GM18508 (cell line): ENCODE results near the gene FGFR2.

Experiments
- ATAC-seq: cut with Tn5 transposase; IDR thresholded peaks from one replicate; pipeline ENCODE4 v1.9.1; 2021; ENCODE audit warnings: moderate number of reproducible peaks; ENCODE audit not compliant: insufficient read depth, unreplicated experiment

Gene FGFR2

DNA sequence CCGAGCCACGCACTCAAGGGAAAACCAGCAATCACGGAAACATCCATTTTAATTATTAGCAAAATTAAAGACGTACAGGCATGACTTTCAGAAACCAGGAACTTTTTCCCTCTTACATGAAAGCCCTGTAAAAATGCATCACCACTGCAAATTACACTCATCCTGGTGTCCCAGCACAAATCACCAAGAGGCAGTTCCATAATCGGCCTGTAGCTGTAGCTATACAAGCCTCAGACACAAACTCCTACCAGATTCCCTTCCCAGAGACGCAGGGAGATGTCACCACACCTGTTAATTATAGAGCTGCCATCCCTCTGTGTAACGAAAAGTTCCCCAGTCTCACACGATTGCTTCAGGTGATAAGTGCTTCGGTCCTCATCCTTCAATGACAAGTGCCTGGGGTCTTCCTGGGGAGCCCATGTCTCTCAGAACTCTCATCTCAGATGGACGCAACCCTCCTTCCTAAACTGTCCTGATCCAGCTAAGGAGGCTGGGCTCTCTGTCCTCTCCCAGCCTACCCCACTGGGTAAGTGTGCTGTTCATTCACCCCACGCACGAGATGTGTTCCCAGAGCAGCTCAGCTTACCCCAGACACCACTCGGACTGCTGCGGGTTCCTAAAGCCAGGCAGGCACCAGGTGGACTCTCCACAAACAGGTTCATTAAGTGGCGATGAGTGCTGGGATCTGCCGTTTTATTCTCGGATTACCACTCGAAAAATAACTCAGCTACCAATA, 5.9 kb downstream of the FGFR2 start:
- no peak for ATAC-seq

- ATAC-seq: no peak
Observed at GRCh38 chr10:121591186-121591585, 7.1 kb downstream of the FGFR2 start.

DNA sequence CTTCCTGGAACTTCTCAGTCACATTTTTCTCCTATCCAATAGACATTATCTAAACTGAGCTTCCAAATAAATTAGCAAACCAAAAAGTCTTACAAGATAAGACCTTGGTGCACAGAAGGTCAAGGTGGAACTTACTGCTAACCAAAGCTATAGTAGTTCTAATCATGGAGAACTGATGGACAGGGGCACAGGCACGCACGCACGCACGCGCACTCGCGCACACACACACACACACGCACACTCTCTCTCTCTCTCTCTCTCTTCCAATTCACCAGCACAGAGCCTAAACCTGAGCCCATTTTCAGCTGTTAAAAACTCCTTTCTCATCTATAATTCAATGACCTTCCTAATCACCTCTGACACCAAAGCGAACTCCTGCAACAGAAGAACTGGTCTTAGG, 7.5 kb downstream of the FGFR2 start:
- no peak for ATAC-seq

DNA sequence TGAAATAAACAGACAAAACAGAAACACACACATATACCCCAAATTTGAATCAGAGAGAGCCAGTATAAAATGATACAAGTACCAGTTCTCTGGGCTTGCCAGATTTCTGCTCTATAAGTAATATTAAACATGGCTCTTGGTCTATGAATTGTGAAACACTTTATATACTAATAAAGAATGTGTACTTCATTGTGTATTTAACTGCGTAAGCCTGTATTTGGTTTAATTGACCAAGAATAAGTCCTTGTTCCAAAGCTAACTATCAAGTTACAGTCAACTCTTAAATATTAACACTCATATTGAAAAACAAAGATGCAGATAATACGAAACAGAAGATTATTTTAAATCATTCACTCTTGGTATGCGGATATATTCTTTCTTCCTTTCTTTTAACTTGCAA, 8.7 kb downstream of the FGFR2 start:
- no peak for ATAC-seq

- no peak for ATAC-seq
Observed at GRCh38 chr10:121583857-121584256, 14.4 kb downstream of the FGFR2 start.

GRCh38 chr10:121583258-121583657, 15.0 kb downstream of the FGFR2 start:
- ATAC-seq: no peak

GRCh38 chr10:121580276-121581116, 17.7 kb downstream of the FGFR2 start:
- ATAC-seq: no peak

DNA sequence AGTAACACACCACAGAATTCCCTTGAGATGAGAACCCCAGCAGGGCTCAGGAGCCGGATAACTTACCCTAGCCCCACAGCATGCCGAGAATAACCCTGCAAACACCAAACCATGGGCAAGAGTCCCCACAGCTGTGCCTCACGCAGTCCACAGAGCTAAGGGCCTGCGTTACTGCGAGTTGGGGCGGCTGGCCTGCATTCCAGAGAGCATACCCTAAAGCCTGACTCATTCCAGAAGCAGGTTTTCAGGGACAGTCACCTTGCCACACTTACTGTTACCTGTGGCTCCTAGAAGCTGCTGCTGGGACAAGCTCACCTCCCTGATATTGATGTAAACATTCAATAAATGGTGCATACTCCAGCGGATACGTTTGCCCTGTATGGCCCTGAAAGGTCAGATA, 18.6 kb downstream of the FGFR2 start:
- ATAC-seq: no peak

DNA sequence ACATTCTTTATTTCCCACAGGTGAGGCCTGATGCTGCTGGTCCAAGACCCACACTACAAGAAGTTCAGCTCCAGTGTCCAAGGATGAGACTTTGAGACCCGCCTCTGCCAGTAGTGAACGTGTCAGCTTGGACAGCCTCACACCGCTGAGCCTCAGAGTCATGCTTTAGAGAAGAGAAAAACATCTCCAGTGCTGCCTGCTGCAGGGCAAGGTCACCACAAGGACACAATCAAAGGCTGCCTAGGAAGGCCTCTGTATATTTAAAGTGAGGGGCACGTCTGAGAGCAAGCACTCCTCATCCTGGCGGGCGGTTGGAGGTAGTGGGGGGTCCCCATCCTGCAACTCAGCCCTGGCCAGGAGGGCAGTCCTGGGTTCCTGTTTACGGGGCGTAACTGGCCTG, 19.3 kb downstream of the FGFR2 start:
- no peak for ATAC-seq

DNA sequence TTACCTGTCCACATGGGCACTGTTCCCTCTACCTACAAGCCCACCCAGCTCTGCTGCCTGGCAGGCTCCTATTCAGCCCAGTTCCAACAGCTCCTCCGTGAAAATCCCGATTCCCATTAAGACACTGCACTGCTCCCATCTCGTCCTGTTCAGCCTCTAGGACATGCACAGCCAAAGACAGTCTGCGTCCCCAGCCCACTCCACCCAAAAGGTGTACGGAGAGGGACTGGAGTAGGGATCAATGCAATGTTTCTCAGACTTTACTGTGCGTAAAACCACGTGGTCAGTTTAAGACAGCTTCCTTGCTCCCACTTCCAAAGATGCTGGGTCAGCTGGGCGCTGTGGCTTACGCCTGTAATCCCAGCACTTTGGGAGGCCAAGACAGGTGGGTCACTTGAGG, 19.9 kb downstream of the FGFR2 start:
- ATAC-seq: no peak

DNA sequence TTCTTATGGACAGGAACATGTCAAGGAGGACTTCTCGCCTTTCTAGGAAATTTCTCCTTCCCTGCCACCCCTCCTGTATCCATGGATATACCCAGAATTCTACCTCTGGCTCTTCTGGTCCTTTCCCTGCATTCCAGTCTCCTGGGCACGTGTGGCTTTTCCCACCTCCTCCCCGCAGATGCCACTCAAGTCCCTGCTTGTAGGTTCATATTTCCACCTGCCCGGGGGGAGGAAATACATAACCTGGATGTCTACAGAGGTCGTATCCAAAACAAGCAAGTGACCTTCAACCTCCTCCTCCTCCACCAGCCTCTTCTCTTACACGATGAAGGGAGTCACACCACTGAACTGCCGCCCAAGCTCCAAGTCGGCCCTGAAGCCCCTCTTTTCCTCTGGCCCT, 20.7 kb downstream of the FGFR2 start:
- no peak for ATAC-seq

DNA sequence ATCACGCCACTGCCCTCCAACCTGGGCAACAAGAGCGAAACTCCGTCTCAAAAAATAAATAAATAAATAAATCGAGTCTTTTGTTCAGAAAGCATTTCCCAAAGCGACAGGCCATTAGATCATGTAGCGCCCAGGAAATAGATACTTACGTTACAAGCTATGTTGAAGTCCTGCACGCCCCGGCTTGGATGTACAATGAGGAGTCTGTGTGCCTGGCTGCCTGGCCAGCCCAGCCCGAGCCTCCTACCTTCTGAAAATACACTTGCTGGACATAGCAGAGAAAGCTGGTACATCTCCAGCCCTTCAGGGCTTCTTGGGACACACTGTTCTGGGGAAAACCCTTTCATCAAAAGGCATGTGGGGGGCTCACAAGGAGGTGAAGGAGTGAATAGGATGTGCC, 22.1 kb downstream of the FGFR2 start:
- no peak for ATAC-seq

DNA sequence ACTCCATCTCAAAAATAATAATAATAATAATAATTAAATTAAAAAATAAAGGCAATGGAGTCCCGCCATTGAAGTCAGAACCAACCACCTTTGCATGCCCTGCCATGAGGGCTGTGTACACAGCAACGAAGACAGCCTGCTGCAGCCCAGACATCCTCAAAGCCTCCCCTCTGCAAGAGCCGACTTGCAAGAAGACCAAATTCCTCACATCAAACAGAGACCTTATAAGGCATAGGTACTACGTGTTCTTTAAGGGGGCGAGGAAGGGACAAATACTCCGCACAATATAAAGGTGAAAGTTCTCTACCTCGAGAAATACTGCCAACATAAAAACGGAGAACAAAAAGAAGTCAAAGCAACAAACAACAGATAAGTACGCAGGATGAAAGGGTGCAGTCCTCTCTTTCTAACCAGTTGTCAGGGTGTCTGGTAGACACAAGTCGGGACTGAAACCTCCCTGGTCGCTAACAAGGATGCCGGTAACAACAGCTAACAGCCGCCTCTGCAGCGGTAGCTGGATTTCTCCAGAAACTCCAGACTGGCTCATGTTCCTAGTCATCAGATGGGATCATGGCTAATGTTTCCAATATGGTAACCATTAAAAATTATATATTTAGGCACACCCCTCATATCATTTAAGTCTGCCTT, 23.6 kb downstream of the FGFR2 start:
- ATAC-seq: no peak

DNA sequence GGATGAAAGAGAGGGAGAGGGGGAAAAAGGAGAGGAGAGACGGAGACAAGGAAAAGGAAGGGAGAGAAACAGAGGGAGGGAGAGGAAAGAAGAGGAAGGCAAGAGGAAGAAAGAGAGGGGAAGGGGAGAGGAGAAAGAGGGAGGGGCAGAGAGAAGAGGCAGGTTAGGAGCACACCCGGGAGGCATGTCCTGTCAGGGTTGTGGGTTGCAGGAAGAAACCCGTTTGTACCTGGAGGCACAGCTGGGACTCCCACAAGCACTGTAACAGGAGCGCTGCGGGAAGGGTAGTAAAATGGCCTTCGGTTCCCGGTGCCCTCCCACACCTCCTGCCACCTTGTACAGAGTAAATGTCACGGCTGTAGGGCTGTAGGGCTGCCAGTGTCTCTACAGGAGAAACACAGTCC, 24.7 kb downstream of the FGFR2 start:
- ATAC-seq: no peak

DNA sequence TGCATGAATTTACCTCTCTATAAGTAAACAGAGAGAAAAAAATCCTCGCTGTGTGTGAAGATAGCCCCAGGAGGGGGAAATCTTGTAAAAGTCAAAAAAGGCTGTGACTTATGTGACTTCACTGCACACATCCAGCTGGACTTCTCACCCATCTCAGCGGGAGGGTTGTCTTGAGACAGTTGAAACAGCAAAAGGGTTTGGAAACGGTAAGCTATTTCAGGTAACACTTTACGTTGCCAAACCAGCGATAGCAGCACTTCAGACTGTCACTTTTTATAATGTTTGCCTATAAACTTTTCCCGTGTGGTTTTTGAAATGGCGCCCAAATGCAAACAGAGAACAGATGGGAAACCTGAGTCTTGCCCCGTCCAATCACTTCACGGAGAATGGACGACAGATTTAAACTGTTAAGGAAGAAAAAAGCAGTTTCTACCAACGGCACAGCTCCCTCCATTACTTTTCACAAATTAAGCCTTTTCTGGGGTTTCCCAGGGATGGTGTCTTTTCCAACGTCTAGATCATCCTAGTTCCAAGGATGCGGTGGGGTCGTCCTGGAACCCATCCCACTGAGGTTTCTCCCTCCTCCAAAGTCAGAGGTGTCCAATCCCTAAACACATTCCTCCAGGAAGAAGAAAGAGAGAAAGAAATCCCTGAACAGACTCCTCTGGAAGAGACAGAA, 25.2 kb downstream of the FGFR2 start:
- no peak for ATAC-seq

DNA sequence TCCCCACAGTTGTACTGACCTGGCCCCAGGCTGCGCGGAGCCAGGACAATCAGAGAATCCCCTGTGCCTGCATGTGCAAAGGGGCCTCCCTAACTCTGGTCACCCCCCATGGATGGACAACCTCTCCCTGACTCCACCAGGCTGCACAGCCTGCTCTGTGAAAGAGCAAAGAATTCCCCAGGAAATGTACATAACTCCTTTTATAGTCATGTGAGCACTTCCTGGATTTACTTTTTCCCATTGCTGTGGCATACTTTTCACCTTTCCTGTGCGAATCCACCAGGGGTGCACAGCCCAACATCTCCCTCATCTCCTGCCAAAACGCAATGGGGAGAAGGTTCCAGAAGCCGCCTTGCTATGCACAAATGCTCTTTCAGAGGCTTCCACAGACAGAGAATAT, 27.9 kb downstream of the FGFR2 start:
- ATAC-seq: no peak

GRCh38 chr10:121568275-121568674, 30.0 kb downstream of the FGFR2 start:
- no peak for ATAC-seq

GRCh38 chr10:121567569-121567968, 30.7 kb downstream of the FGFR2 start:
- no peak for ATAC-seq

DNA sequence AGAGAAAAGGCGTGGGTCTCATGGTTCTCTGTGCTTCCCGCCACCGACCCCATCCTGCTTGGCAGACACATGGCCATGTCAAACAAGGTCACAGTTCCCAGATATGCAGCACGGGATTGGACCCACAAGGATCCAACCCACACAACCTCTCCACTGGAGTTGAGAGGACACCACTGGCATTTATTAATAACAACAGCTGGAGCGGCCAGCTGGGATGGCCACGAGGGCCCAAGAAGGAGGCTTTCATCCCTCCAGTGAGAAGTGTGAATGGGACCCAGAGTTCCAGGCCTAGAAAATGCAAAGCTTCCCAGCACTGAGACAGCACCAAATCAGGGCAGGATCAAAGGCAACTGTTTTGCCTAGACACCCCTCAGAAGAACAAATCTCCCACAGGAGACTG, 31.5 kb downstream of the FGFR2 start:
- ATAC-seq: no peak

DNA sequence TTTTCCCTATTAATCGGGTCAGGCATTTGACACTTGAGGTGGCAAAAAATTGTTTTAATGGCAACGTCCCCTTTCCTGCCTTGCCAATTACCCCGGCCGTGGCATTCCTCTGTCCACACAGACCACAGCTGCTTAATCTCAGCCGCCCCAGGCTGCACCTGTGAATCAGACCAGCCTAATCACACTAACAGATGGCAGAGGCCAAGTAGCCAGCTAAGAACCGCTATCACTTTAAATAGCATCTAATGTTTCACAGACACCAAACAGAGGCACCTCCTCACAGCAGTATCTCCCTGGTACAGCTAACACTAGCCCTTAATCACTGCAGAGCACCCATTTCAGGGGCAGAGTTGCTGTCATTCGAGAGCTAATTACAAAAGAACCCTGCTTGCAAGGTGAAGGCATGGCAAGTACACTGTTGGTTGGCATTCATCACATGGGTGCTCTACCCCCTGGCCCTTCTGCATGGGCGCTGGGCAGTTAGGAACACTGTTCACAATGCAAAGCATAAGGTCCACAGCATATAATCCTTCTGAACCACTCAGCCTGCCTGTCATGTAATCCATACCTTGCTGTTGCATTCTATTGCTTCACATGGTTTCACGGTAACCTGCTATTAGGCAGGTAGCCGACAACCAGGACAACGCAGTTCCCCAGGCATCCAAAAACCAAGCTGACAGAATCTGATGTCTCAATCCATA, 38.8 kb downstream of the FGFR2 start:
- ATAC-seq: no peak
